Measurements from ENCODE around the gene FURIN.

FURIN gene

DNA sequence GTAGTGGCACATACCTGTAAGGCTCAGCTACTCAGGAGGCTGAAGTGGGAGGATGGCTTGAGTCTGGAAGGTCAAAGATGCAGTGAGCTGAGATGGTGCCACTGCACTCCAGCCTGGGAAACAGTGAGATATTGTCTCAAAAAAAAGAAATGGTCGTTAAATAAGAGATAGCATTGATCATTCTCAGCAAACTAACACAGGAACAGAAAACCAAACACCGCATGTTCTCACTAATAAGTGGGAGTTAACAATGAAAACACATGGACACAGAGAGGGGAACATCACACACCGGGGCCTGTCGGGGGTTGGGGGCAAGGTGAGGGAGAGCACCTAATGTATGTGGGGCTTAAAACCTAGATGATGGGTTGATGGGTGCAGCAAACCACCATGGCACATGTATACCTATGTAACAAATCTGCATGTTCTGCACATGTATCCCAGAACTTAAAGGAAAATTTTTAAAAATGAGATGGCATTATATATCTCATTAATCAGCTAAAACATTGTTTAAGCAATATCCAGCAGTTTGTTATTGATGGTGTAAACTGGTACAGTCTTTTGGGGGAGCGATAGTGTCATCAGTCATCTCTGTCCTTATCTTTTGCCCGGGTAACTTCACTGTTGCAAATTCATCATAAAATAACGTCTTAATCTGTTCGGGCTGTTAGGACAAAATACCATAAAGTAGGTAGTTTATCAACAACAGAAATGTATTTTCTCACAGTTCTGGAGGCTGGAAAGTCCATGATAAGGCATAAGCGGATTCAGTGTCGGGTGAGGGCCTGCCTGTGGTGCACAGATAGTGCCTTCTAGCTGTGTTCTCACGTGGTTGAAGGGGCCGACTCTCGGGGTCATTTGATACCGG lies 33.0 kb downstream of the FURIN start:
- peak overlapping the region; percentile 64 for H3K27ac ChIP-seq (ENCODE audit: low read depth, low read length)
- H3K4me1 ChIP-seq (ENCODE audit: control insufficient read depth, low read length), result peaks cover 52% of the 10 kb centered on the region
- peak overlapping the region; percentile 76 for H3K4me2 ChIP-seq (ENCODE audit: low read length)
- no peaks in the 10 kb centered on the region for H3K27me3 ChIP-seq (ENCODE audit: control insufficient read depth, low read length)
- H3K4me3 ChIP-seq (ENCODE audit: low read length), result peak overlapping the region; percentile 73
- H4K20me1 ChIP-seq (ENCODE audit: control insufficient read depth, insufficient read depth, low read depth, low read length), result no peaks in the 10 kb centered on the region
- no peaks in the 10 kb centered on the region for H3K9me2 ChIP-seq (replicated peaks; ENCODE audit: control insufficient read depth, low read length)
- H3F3A ChIP-seq (ENCODE audit: control insufficient read depth, insufficient read depth), result peaks cover 12% of the 10 kb centered on the region
- no peak for TF ChIP-seq CTCF (IDR thresholded peaks at IDR 0.05; ENCODE audit: low read depth, low read length, poor library complexity, severe bottlenecking)
- TF ChIP-seq EZH2phosphoT487 (IDR thresholded peaks at IDR 0.05; ENCODE audit: borderline replicate concordance, low read length), result no peak
- peaks cover 25% of the 10 kb centered on the region for H3K36me3 ChIP-seq (ENCODE audit: control insufficient read depth, low read length)
- H3K79me2 ChIP-seq (ENCODE audit: control insufficient read depth, low read length), result peaks cover 28% of the 10 kb centered on the region
- H3K9me3 ChIP-seq (ENCODE audit: control insufficient read depth, insufficient read depth, low read length), result no peaks in the 10 kb centered on the region

GRCh38 chr15:90902040-90902839 lies 33.9 kb downstream of the FURIN start:
- Histone ChIP-seq H4K20me1 (ENCODE audit: control insufficient read depth, insufficient read depth, low read depth, low read length) (no peaks in the 10 kb centered on the region), H3F3A (ENCODE audit: control insufficient read depth, insufficient read depth) (peaks cover 5% of the 10 kb centered on the region; the same call in 1 of the 2 replicates), H3K27me3 (ENCODE audit: control insufficient read depth, low read length) (no peaks in the 10 kb centered on the region), H3K4me3 (ENCODE audit: low read length) (peak overlapping the region; percentile 73), H3K9me2 (replicated peaks; ENCODE audit: control insufficient read depth, low read length) (no peaks in the 10 kb centered on the region), H3K4me1 (ENCODE audit: control insufficient read depth, low read length) (peaks cover 44% of the 10 kb centered on the region), H3K9me3 (ENCODE audit: control insufficient read depth, insufficient read depth, low read length) (no peaks in the 10 kb centered on the region), H3K27ac (ENCODE audit: low read depth, low read length) (peak overlapping the region; percentile 64), H3K4me2 (ENCODE audit: low read length) (peak overlapping the region; percentile 76), H3K36me3 (ENCODE audit: control insufficient read depth, low read length) (peaks cover 33% of the 10 kb centered on the region), H3K79me2 (ENCODE audit: control insufficient read depth, low read length) (peaks cover 28% of the 10 kb centered on the region)
- no peak for TF ChIP-seq EZH2phosphoT487 (IDR thresholded peaks at IDR 0.05; ENCODE audit: borderline replicate concordance, low read length)
- peak; percentile 73 for TF ChIP-seq CTCF (IDR thresholded peaks at IDR 0.05; ENCODE audit: low read depth, low read length, poor library complexity, severe bottlenecking)

- peaks cover 36% of the 10 kb centered on the region for H3K4me1 ChIP-seq (ENCODE audit: control insufficient read depth, low read length)
- TF ChIP-seq EZH2phosphoT487 (IDR thresholded peaks at IDR 0.05; ENCODE audit: borderline replicate concordance, low read length) (no peak), CTCF (IDR thresholded peaks at IDR 0.05; ENCODE audit: low read depth, low read length, poor library complexity, severe bottlenecking) (no peak)
- peaks cover 42% of the 10 kb centered on the region for H3K36me3 ChIP-seq (ENCODE audit: control insufficient read depth, low read length)
- H3K4me2 ChIP-seq (ENCODE audit: low read length), result peak within 1 kb of the TSS; percentile 77
- H3K9me2 ChIP-seq (replicated peaks; ENCODE audit: control insufficient read depth, low read length), result no peaks in the 10 kb centered on the region
- peaks cover 28% of the 10 kb centered on the region for H3K79me2 ChIP-seq (ENCODE audit: control insufficient read depth, low read length)
- H3K9me3 ChIP-seq (ENCODE audit: control insufficient read depth, insufficient read depth, low read length), result no peaks in the 10 kb centered on the region
- H4K20me1 ChIP-seq (ENCODE audit: control insufficient read depth, insufficient read depth, low read depth, low read length), result no peaks in the 10 kb centered on the region
- H3K4me3 ChIP-seq (ENCODE audit: low read length), result peak within 1 kb of the TSS; percentile 78
- peak within 1 kb of the TSS; percentile 89 for H3K27ac ChIP-seq (ENCODE audit: low read depth, low read length)
- H3K27me3 ChIP-seq (ENCODE audit: control insufficient read depth, low read length), result no peaks in the 10 kb centered on the region
- H3F3A ChIP-seq (ENCODE audit: control insufficient read depth, insufficient read depth), result no peaks in the 10 kb centered on the region
Observed at GRCh38 chr15:90902840-90903732, 34.7 kb downstream of the FURIN start, which contains the start of gene MAN2A2. MAN2A2 (plus strand) TSS chr15:90903302; CDS start chr15:90904208, 906 bp downstream.

Data from DOHH2 (cell line).